ENCODE measurements around the gene SYT2. TPM values are rescaled to one million over a fixed set of nuclear protein-coding genes. Genes with fewer than 3 reads are reported as not detected.

Gene SYT2
- total RNA-seq, 1 experiment from 2014 or later: 0.06 TPM

DNA sequence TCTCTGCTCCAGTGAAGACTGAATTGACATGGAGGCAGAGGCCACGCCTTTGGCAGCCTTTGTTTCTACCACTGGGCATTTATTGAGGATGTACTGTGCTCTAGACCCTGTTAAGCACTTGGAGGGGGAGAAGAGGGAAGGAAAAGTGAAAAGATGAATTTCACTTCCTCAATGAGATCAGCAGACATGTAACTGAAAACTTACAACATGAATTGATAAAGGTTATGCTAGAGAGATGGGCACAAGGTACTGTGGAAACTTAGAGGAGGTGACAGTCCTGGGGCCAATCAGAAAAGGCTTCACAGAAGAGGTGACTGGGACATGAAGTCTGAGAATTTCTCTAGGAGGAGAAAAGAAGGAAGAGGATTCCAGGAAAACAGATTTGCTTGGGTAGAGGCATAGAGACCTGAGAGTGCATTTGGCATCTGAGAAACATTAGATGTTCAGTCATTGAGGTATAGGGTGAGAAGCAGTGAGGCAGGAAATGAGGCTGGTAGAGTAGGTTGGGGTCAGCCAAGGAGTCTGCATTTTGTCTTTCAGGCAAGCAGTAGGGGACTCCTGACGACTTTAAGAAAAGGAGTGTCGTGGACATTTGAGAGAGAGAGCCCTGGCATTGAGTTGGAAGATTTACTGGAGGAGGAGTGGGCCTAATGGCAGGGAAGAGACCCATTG lies 113.0 kb downstream of the SYT2 start:
- Histone ChIP-seq H3K36me3 (no peaks in the 10 kb centered on the region), H3K4me3 (no peak overlapping the region), H3K9me3 (replicated peaks) (no peaks in the 10 kb centered on the region), H3K4me1 (peaks cover 19% of the 10 kb centered on the region), H3K27me3 (no peaks in the 10 kb centered on the region), H3K27ac (no peak overlapping the region)
- DNase-seq: no peak

GRCh38 chr1:202596638-202597037 lies 113.6 kb downstream of the SYT2 start:
- no peaks in the 10 kb centered on the region for H3K36me3 ChIP-seq
- no peak overlapping the region for H3K27ac ChIP-seq
- H3K27me3 ChIP-seq: no peaks in the 10 kb centered on the region
- H3K9me3 ChIP-seq (replicated peaks): no peaks in the 10 kb centered on the region
- no peak overlapping the region for H3K4me3 ChIP-seq
- H3K4me1 ChIP-seq: peaks cover 25% of the 10 kb centered on the region
- no peak for DNase-seq

- H3K27me3 ChIP-seq: no peaks in the 10 kb centered on the region
- H3K9me3 ChIP-seq (replicated peaks): no peaks in the 10 kb centered on the region
- no peak overlapping the region for H3K27ac ChIP-seq
- no peak overlapping the region for H3K4me3 ChIP-seq
- H3K36me3 ChIP-seq: no peaks in the 10 kb centered on the region
- H3K4me1 ChIP-seq: peaks cover 46% of the 10 kb centered on the region
- DNase-seq: no peak
Measured at GRCh38 chr1:202593845-202594244, 116.4 kb downstream of the SYT2 start.

DNA sequence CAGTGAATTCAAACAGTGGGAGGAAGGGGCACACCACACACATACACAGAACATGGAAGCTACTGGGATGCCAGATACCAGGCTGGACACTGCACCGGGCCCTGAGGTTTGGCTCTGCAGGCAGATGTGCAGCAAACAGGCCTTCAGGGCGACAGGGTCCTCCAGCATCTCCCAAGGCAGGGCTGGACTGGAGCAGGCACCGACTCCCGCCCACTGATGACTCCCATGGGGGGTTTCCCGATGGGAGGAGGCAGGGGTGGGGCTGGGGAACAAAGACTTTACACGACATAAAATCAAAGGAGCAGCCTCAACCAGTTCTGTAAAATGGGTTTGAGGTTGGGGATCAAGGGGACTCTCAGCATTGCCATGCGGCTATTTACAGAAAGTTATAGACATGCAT lies 118.1 kb downstream of the SYT2 start:
- Histone ChIP-seq H3K4me3 (no peak overlapping the region), H3K27me3 (no peaks in the 10 kb centered on the region), H3K9me3 (replicated peaks) (no peaks in the 10 kb centered on the region), H3K36me3 (no peaks in the 10 kb centered on the region), H3K27ac (no peak overlapping the region), H3K4me1 (peaks cover 63% of the 10 kb centered on the region)
- DNase-seq: no peak

DNA sequence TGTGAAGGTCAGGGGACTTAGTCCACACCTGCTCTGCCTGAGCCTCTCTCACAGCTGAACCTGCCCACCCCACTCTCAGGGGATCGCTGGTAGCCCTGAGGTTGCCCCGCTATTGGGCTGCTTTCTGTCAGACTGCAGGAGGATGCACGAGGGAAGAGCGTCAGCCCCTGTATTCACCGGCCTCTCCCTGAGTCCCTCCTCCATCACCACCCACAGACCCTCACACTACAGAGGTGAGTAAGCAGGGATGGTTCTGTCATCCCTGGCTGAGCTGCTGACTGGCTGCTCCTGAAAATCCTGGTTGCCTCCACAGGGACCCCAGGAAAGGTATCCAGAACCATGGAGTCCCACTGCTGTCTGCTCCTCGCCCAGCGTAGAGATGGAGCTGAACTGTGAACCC lies 118.7 kb downstream of the SYT2 start:
- peaks cover 70% of the 10 kb centered on the region for H3K4me1 ChIP-seq
- H3K9me3 ChIP-seq (replicated peaks): no peaks in the 10 kb centered on the region
- H3K36me3 ChIP-seq: no peaks in the 10 kb centered on the region
- H3K4me3 ChIP-seq: no peak overlapping the region
- DNase-seq: peak in 1 of 2 experiments; percentile 19
- H3K27me3 ChIP-seq: no peaks in the 10 kb centered on the region
- no peak overlapping the region for H3K27ac ChIP-seq

DNA sequence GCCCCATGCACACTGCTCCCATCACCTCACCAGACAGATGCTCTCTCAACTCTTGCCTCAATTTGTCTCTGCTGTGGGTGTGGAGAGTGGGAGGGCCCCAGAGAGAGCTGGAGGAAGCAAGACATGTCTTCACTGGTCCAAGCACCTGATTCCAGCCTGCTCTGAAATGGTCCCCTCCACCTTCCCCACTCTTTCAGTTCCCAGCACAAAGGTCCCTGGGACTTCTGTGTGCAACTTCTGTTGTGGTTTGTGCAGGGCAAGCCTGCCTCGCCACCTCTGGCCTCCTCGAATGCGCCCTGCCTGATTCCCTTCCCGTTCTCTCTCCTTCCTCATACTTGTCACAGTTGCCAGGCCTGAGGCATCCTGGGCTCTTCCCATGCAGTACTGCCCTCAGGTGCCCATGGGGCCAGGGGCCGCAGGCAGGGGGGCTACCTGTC lies 119.3 kb downstream of the SYT2 start:
- Histone ChIP-seq H3K4me1 (peaks cover 75% of the 10 kb centered on the region), H3K27ac (peak overlapping the region; percentile 89), H3K27me3 (no peaks in the 10 kb centered on the region), H3K36me3 (no peaks in the 10 kb centered on the region), H3K9me3 (replicated peaks) (no peaks in the 10 kb centered on the region), H3K4me3 (no peak overlapping the region)
- DNase-seq: peak in 1 of 2 experiments; percentile 14

DNA sequence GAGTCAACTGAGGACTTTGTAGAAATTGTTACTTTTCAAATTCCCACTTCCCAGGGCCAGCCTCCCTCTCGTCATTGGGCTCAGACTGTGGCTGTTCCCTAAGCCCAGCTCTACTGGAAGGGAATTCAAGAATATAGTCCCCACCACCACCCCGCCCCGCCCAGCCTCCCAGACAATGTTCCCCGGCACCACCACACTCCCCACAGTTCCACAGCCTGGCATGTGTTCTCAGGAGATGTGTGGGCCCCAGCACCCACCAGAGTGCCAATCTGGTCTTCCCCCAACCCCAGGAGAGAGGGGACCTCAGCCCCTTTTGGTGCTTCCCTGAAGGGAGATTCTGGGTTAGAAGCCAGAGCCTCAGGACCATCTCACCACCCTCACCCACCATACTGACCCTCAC lies 120.1 kb downstream of the SYT2 start:
- Histone ChIP-seq H3K36me3 (no peaks in the 10 kb centered on the region), H3K27ac (peak overlapping the region; percentile 89), H3K27me3 (no peaks in the 10 kb centered on the region), H3K4me1 (peaks cover 84% of the 10 kb centered on the region), H3K4me3 (no peak overlapping the region), H3K9me3 (replicated peaks) (no peaks in the 10 kb centered on the region)
- DNase-seq: no peak

DNA sequence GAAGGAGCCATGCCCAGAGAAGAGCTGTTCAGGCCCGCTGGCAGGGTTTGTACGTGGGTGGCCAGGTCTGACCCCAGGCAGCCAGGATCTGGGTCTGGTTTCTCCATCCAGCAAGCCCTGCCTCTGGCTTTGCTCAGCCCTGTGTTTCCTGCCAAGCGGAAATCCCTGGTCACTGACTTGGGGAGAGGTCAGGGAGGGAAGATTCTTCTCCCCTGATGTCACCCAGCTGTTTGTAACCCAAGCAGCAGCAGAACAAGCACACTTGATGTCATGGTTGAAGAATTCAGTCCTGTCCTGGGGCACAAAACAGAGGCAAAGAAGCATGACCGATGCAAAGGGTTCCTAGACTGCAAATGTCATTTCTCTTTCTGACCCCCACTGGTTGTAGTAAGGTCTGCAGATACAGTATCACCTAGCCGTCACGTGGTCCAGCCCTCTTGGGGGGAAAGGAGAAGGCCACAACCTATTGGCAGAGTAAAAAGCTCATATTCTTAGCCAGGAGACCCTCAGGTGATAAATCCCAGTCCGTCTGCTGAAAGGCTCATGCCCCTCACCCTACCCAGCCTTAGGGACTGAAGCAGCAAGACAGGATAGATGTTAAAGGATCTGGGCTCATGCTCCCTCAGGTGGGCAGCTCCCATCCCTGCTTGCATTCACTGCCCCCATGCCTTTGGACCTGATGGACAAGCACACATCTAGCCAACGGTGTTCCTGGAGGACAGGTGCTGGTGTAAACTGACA lies 120.9 kb downstream of the SYT2 start:
- H3K27ac ChIP-seq: peak overlapping the region; percentile 89
- peak; percentile 99 to 100 for DNase-seq

GRCh38 chr1:202588503-202589189 lies 121.6 kb downstream of the SYT2 start:
- Histone ChIP-seq H3K9me3 (replicated peaks) (no peaks in the 10 kb centered on the region), H3K4me1 (peaks cover 80% of the 10 kb centered on the region), H3K27ac (peak overlapping the region; percentile 89), H3K27me3 (no peaks in the 10 kb centered on the region), H3K36me3 (no peaks in the 10 kb centered on the region), H3K4me3 (no peak overlapping the region)
- peak in 1 of 2 experiments; percentile 33 for DNase-seq

More for the DNA sequence above, 120.9 kb downstream of the SYT2 start:
- H3K36me3 ChIP-seq: no peaks in the 10 kb centered on the region
- peaks cover 84% of the 10 kb centered on the region for H3K4me1 ChIP-seq
- H3K9me3 ChIP-seq (replicated peaks): no peaks in the 10 kb centered on the region
- H3K27me3 ChIP-seq: no peaks in the 10 kb centered on the region
- no peak overlapping the region for H3K4me3 ChIP-seq

DNA sequence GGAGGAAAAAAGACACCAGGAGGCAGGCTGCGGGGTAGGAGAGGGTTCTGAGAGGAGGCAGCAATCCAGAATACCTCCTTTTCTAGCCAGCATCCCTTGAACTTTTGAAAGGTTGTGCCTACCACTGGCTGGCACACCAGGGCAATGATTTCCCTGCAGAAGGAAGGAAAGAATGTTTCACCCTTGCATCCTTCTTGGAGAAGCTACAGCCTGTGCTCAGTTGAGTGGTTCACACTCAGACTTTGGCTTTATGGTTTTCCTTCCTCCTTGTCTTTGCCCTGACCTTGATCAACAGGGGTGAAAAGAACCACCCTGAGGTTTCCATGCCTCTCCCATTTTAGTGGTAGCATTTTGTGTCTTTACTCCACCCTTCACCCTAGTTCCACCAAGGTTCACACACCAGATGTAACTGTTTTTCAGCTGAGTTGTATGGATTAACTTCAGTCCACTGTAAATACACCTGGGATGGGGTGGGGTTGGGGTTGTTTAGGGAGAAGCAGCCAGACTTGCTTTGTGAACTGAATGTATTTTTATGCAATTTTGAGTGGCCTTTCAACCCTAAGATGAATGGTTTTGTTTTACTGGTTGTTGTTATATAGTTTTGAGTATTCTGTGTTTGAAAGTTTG lies 122.3 kb downstream of the SYT2 start:
- H3K27ac ChIP-seq: peak overlapping the region; percentile 89
- peaks cover 73% of the 10 kb centered on the region for H3K4me1 ChIP-seq

GRCh38 chr1:202586871-202587270 lies 123.4 kb downstream of the SYT2 start:
- no peaks in the 10 kb centered on the region for H3K27me3 ChIP-seq
- peaks cover 67% of the 10 kb centered on the region for H3K4me1 ChIP-seq
- H3K9me3 ChIP-seq (replicated peaks): no peaks in the 10 kb centered on the region
- no peak for DNase-seq
- no peaks in the 10 kb centered on the region for H3K36me3 ChIP-seq
- no peak overlapping the region for H3K4me3 ChIP-seq
- H3K27ac ChIP-seq: peak overlapping the region; percentile 89

More for the DNA sequence above, 122.3 kb downstream of the SYT2 start:
- Histone ChIP-seq H3K9me3 (replicated peaks) (no peaks in the 10 kb centered on the region), H3K36me3 (no peaks in the 10 kb centered on the region), H3K4me3 (no peak overlapping the region), H3K27me3 (no peaks in the 10 kb centered on the region)
- DNase-seq: no peak

DNA sequence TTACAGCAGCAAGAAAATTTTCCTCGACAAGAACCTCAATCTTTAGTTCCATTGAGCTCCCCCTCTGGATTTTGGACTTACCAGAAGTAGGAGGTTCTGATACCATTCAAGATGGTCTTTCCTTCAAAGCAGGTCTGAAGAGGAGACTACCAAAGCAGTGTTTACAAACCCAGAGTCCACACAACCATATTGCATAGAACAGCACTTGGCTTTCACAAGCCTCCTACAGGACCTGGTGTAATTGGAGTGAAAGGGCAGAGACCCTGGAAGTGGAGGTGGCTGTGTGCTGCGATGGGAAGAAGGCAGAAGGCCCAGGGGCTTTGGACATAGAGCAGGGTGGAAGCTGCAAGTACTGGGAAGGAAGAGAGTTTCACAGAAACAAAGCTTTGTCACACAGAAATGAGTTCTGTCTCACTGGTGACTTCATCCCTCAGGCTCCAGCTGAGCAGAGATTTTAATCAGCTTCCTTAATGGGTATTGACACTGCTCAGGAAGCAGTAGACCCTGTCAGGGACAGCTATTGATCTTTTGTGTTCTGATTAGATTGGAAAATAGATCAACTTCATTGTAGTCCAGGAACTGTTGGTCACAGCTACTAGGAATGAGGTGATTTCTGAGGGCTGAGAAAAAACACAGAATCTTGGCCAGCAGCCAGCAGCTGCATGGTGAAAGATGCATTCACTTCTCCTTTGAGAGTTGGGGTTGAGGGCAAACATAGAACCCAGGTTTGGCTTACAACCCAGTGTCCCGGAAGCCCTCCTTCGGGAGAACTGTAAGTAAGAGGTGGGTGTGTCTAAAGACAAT lies 124.0 kb downstream of the SYT2 start:
- DNase-seq: peak; percentile 69 to 89
- Histone ChIP-seq H3K9me3 (replicated peaks) (no peaks in the 10 kb centered on the region), H3K27ac (peak overlapping the region; percentile 89), H3K27me3 (no peaks in the 10 kb centered on the region), H3K4me3 (no peak overlapping the region), H3K4me1 (peaks cover 67% of the 10 kb centered on the region), H3K36me3 (no peaks in the 10 kb centered on the region)

DNA sequence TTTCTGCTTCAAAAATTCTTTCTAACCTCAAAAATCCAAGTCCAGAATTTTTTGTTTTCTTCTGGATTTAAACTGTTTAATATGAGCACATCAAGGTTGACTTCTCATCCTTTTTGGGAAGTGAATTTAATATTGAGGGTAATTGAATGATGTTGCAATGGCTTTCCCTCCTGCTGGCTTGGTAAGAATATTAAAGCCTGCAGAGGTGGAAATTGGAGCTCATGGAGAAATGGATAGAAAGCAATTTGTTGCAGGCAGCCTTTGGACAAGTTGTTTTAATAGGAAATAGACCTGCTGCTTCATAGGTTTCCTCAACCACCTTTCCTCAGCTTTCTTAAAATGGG lies 124.7 kb downstream of the SYT2 start:
- H3K4me1 ChIP-seq: peaks cover 67% of the 10 kb centered on the region
- peak overlapping the region; percentile 89; the same call in 1 of the 2 replicates for H3K27ac ChIP-seq
- DNase-seq: no peak

More for the DNA sequence above, 124.7 kb downstream of the SYT2 start:
- Histone ChIP-seq H3K9me3 (replicated peaks) (no peaks in the 10 kb centered on the region), H3K36me3 (no peaks in the 10 kb centered on the region), H3K27me3 (no peaks in the 10 kb centered on the region), H3K4me3 (no peak overlapping the region)
